Measurements from ENCODE around the gene ABHD18.
A peak's percentile ranks its signal among the peaks of the same experiment; 100 is the strongest.
"Not testable (repeated sequence)": the region's sequence is repeated elsewhere in the genome, so short reads cannot be mapped to it uniquely, and the experiment has no call there.

ABHD18 gene

DNA sequence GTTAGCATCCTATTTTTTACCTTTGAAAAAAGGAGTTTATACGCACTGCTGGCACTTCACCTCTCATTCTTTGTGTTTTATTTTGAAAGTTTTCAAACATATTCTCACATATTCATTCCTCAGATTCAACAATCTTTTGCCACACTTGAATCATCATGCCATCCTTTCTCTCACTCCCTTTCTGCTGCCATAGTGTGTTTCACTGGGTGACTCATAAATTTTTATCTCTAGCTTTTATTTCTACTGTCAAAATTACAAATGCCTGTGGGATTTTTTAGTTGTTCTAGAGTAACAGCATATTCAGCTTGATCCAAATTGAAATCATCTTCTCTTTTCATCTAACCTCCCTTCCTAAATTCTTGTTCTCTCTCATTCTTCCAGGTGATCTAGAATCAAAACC is 28.2 kb upstream of the ABHD18 start:
- peak overlapping the region; percentile 47 for H3K9ac ChIP-seq (ENCODE audit: low read length)
- H3K4me2 ChIP-seq (ENCODE audit: low read length, poor library complexity, severe bottlenecking) = no peak overlapping the region
- H3K4ac ChIP-seq (ENCODE audit: low read depth in 1 of 2, low read length in 2 of 2) = no peak overlapping the region
- no peak overlapping the region for H4K8ac ChIP-seq (ENCODE audit: low read length)
- H2BK5ac ChIP-seq (ENCODE audit: low read depth, low read length, poor library complexity, severe bottlenecking) = no peak overlapping the region
- no peak overlapping the region for H3K23ac ChIP-seq (ENCODE audit: low read length in 2 of 2)
- H3K9me3 ChIP-seq (ENCODE audit: control insufficient read depth, low read length) = no peaks in the 10 kb centered on the region
- H3K27me3 ChIP-seq (ENCODE audit: control insufficient read depth in 1 of 2, insufficient read depth in 1 of 2, low read length in 2 of 2) = no peaks in the 10 kb centered on the region
- H3K27ac ChIP-seq (ENCODE audit: low read length, poor library complexity, severe bottlenecking) = no peak overlapping the region
- H2BK120ac ChIP-seq (ENCODE audit: low read depth, low read length) = no peak overlapping the region
- H3K4me1 ChIP-seq (ENCODE audit: control insufficient read depth, insufficient read depth, low read depth, low read length) = no peaks in the 10 kb centered on the region
- H2BK12ac ChIP-seq (ENCODE audit: low read length in 2 of 2) = no peak overlapping the region
- WGBS = 100% methylated on average over 1 of the region's 1 CpG
- H2BK15ac ChIP-seq (ENCODE audit: low read depth, poor library complexity, severe bottlenecking) = no peak overlapping the region
- H3K36me3 ChIP-seq (ENCODE audit: control insufficient read depth in 1 of 2, insufficient read depth in 2 of 2, low read depth in 1 of 2, low read length in 2 of 2) = peaks cover 3 to 14% of the 10 kb centered on the region in 2 experiments
- H4K91ac ChIP-seq (ENCODE audit: low read length) = no peak overlapping the region
- no peak overlapping the region for H3K4me3 ChIP-seq (ENCODE audit: insufficient read depth in 1 of 2, low read depth in 1 of 2, low read length in 2 of 2)
- no peaks in the 10 kb centered on the region for H3K79me1 ChIP-seq (replicated peaks; ENCODE audit: low read length, poor library complexity, severe bottlenecking)
- H2AFZ ChIP-seq (ENCODE audit: low read depth, low read length) = no peak overlapping the region
- no peak overlapping the region for H3K18ac ChIP-seq (ENCODE audit: low read depth in 1 of 2, low read length in 2 of 2)
- peak; percentile 7 for DNase-seq
- H3K14ac ChIP-seq (ENCODE audit: low read length in 2 of 2) = no peak overlapping the region
- H2AK5ac ChIP-seq (ENCODE audit: low read length, severe bottlenecking) = no peak overlapping the region

DNA sequence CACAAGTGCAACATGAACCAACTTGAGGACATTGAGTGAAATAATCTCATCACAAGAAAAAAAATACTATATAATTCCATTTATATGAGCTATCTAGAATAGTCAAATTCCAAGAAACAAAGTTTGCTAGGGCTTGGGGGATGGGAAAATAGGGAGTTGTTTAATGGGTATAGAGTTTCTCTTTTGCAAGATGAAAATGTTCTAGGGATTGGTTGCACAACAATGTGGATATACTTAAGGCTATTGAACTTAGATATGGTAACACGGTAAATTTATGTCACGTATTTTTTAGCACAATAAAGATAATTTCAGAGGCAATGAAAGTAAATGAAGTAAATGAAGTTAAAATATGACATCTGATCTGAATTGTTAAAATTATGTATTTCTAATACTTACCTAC is 8.1 kb upstream of the ABHD18 start:
- H3K23ac ChIP-seq (ENCODE audit: low read length in 2 of 2) = no peak overlapping the region
- no peak overlapping the region for H2BK5ac ChIP-seq (ENCODE audit: low read depth, low read length, poor library complexity, severe bottlenecking)
- no peak overlapping the region for H3K14ac ChIP-seq (ENCODE audit: low read length in 2 of 2)
- no peaks in the 10 kb centered on the region for H3K9me3 ChIP-seq (ENCODE audit: control insufficient read depth, low read length)
- no peak overlapping the region for H2BK12ac ChIP-seq (ENCODE audit: low read length in 2 of 2)
- H3K27ac ChIP-seq (ENCODE audit: low read length, poor library complexity, severe bottlenecking) = no peak overlapping the region
- H3K79me1 ChIP-seq (replicated peaks; ENCODE audit: low read length, poor library complexity, severe bottlenecking) = peaks cover 13% of the 10 kb centered on the region
- no peak overlapping the region for H4K91ac ChIP-seq (ENCODE audit: low read length)
- no peak overlapping the region for H3K4me3 ChIP-seq (ENCODE audit: insufficient read depth in 1 of 2, low read depth in 1 of 2, low read length in 2 of 2)
- WGBS = 100% methylated on average over 2 of the region's 2 CpGs
- no peak overlapping the region for H3K4me2 ChIP-seq (ENCODE audit: low read length, poor library complexity, severe bottlenecking)
- H2AFZ ChIP-seq (ENCODE audit: low read depth, low read length) = no peak overlapping the region
- no peak for DNase-seq
- H4K8ac ChIP-seq (ENCODE audit: low read length) = no peak overlapping the region
- no peak overlapping the region for H3K9ac ChIP-seq (ENCODE audit: low read length)
- H3K36me3 ChIP-seq (ENCODE audit: control insufficient read depth in 1 of 2, insufficient read depth in 2 of 2, low read depth in 1 of 2, low read length in 2 of 2) = peaks cover 4 to 25% of the 10 kb centered on the region in 2 experiments
- H3K4ac ChIP-seq (ENCODE audit: low read depth in 1 of 2, low read length in 2 of 2) = no peak overlapping the region
- H2BK120ac ChIP-seq (ENCODE audit: low read depth, low read length) = no peak overlapping the region
- H3K18ac ChIP-seq (ENCODE audit: low read depth in 1 of 2, low read length in 2 of 2) = no peak overlapping the region
- H2AK5ac ChIP-seq (ENCODE audit: low read length, severe bottlenecking) = no peak overlapping the region
- no peaks in the 10 kb centered on the region for H3K27me3 ChIP-seq (ENCODE audit: control insufficient read depth in 1 of 2, insufficient read depth in 1 of 2, low read length in 2 of 2)
- no peak overlapping the region for H2BK15ac ChIP-seq (ENCODE audit: low read depth, poor library complexity, severe bottlenecking)
- peaks cover under 1% of the 10 kb centered on the region for H3K4me1 ChIP-seq (ENCODE audit: control insufficient read depth, insufficient read depth, low read depth, low read length)

DNA sequence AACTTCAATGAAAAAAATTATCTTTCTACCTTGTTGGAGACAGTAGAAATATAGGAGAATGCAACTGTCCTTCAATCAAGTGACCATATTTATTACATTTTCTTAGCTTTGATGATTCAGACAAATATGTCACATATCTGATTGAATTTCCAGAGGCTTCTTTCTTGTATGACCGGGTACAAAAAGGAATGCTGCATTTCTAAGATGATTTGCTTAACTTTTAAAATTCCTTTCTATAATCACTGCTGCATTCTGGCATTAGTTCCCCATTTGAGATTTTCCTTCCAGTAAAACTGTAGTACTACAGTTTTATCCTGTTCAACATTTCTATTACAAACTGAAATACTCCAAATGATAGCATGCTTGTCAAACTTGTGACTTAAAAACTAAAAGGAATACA is 5.4 kb upstream of the ABHD18 start:
- no peak overlapping the region for H3K4ac ChIP-seq (ENCODE audit: low read depth in 1 of 2, low read length in 2 of 2)
- H3K36me3 ChIP-seq (ENCODE audit: control insufficient read depth in 1 of 2, insufficient read depth in 2 of 2, low read depth in 1 of 2, low read length in 2 of 2) = peaks cover 7 to 19% of the 10 kb centered on the region in 2 experiments
- H3K14ac ChIP-seq (ENCODE audit: low read length in 2 of 2) = no peak overlapping the region
- no peak overlapping the region for H3K9ac ChIP-seq (ENCODE audit: low read length)
- H3K23ac ChIP-seq (ENCODE audit: low read length in 2 of 2) = no peak overlapping the region
- no peak overlapping the region for H3K27ac ChIP-seq (ENCODE audit: low read length, poor library complexity, severe bottlenecking)
- no peaks in the 10 kb centered on the region for H3K27me3 ChIP-seq (ENCODE audit: control insufficient read depth in 1 of 2, insufficient read depth in 1 of 2, low read length in 2 of 2)
- H3K4me1 ChIP-seq (ENCODE audit: control insufficient read depth, insufficient read depth, low read depth, low read length) = peaks cover 5% of the 10 kb centered on the region
- no peak overlapping the region for H3K18ac ChIP-seq (ENCODE audit: low read depth in 1 of 2, low read length in 2 of 2)
- no peak overlapping the region for H2AFZ ChIP-seq (ENCODE audit: low read depth, low read length)
- H3K4me3 ChIP-seq (ENCODE audit: insufficient read depth in 1 of 2, low read depth in 1 of 2, low read length in 2 of 2) = no peak overlapping the region
- no peak overlapping the region for H4K8ac ChIP-seq (ENCODE audit: low read length)
- H2BK15ac ChIP-seq (ENCODE audit: low read depth, poor library complexity, severe bottlenecking) = no peak overlapping the region
- H2BK120ac ChIP-seq (ENCODE audit: low read depth, low read length) = no peak overlapping the region
- no peaks in the 10 kb centered on the region for H3K9me3 ChIP-seq (ENCODE audit: control insufficient read depth, low read length)
- H3K4me2 ChIP-seq (ENCODE audit: low read length, poor library complexity, severe bottlenecking) = no peak overlapping the region
- DNase-seq = no peak
- H2AK5ac ChIP-seq (ENCODE audit: low read length, severe bottlenecking) = no peak overlapping the region
- H2BK12ac ChIP-seq (ENCODE audit: low read length in 2 of 2) = no peak overlapping the region
- no peak overlapping the region for H2BK5ac ChIP-seq (ENCODE audit: low read depth, low read length, poor library complexity, severe bottlenecking)
- WGBS = 100% methylated on average over 1 of the region's 1 CpG
- no peak overlapping the region for H4K91ac ChIP-seq (ENCODE audit: low read length)
- peaks cover 17% of the 10 kb centered on the region for H3K79me1 ChIP-seq (replicated peaks; ENCODE audit: low read length, poor library complexity, severe bottlenecking)

DNA sequence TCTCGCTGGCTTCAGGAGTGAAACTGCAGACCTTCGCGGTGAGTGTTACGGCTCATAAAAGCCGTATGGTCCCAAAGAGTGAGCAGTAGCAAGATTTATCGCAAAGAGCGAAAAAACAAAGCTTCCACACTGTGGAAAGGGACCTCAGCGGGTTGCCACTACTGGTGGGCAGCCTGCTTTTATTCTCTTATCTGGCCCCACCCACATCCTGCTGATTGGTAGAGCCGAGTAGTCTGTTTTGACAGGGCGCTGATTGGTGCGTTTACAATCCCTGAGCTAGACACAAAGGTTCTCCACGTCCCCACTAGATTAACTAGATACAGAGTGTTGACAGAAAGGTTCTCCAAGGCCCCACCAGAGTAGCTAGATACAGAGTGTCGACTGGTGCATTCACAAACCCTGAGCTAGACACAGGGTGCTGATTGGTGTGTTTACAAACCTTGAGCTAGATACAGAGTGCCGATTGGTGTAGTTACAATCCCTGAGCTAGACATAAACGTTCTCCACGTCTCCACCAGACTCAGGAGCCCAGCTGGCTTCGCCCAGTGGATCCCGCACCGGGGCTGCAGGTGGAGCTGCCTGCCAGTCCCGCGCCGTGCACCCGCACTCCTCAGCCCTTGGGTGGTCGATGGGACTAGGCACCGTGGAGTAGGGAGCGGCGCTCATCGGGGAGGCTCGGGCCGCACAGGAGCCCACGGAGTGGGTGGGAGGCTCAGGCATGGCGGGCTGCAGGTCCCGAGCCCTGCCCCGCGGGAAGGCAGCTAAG is 1.4 kb upstream of the ABHD18 start:
- peak overlapping the region; percentile 42 for H3K4me2 ChIP-seq (ENCODE audit: low read length, poor library complexity, severe bottlenecking)
- not testable (repeated sequence) for H3K9me3 ChIP-seq (ENCODE audit: control insufficient read depth, low read length); H3K14ac ChIP-seq (ENCODE audit: low read length in 2 of 2); H3K9ac ChIP-seq (ENCODE audit: low read length); H3K27me3 ChIP-seq (ENCODE audit: control insufficient read depth in 1 of 2, insufficient read depth in 1 of 2, low read length in 2 of 2); H2BK15ac ChIP-seq (ENCODE audit: low read depth, poor library complexity, severe bottlenecking); H2AK5ac ChIP-seq (ENCODE audit: low read length, severe bottlenecking); H4K91ac ChIP-seq (ENCODE audit: low read length); H3K18ac ChIP-seq (ENCODE audit: low read depth in 1 of 2, low read length in 2 of 2); H4K8ac ChIP-seq (ENCODE audit: low read length); H2BK12ac ChIP-seq (ENCODE audit: low read length in 2 of 2); H3K4ac ChIP-seq (ENCODE audit: low read depth in 1 of 2, low read length in 2 of 2); H3K27ac ChIP-seq (ENCODE audit: low read length, poor library complexity, severe bottlenecking); H3K23ac ChIP-seq (ENCODE audit: low read length in 2 of 2); H2BK5ac ChIP-seq (ENCODE audit: low read depth, low read length, poor library complexity, severe bottlenecking); H3K4me1 ChIP-seq (ENCODE audit: control insufficient read depth, insufficient read depth, low read depth, low read length); H2BK120ac ChIP-seq (ENCODE audit: low read depth, low read length); DNase-seq; H2AFZ ChIP-seq (ENCODE audit: low read depth, low read length); H3K36me3 ChIP-seq (ENCODE audit: control insufficient read depth in 1 of 2, insufficient read depth in 2 of 2, low read depth in 1 of 2, low read length in 2 of 2)
- peaks cover 13% of the 10 kb centered on the region for H3K79me1 ChIP-seq (replicated peaks; ENCODE audit: low read length, poor library complexity, severe bottlenecking)
- 80% methylated on average over 16 of the region's 35 CpGs for WGBS
- peak overlapping the region; percentile 70 to 98 for H3K4me3 ChIP-seq (ENCODE audit: insufficient read depth in 1 of 2, low read depth in 1 of 2, low read length in 2 of 2)

All from mesenchymal stem cell (in vitro differentiated cells and primary cell).